Measurements from ENCODE around the gene SETD1B. TPM values are rescaled to one million over a fixed set of nuclear protein-coding genes. Genes with fewer than 3 reads are reported as not detected.

The SETD1B gene
- total and polyA plus RNA-seq, 2 experiments from 2014 or later = 2.5 to 3.8 TPM

DNA sequence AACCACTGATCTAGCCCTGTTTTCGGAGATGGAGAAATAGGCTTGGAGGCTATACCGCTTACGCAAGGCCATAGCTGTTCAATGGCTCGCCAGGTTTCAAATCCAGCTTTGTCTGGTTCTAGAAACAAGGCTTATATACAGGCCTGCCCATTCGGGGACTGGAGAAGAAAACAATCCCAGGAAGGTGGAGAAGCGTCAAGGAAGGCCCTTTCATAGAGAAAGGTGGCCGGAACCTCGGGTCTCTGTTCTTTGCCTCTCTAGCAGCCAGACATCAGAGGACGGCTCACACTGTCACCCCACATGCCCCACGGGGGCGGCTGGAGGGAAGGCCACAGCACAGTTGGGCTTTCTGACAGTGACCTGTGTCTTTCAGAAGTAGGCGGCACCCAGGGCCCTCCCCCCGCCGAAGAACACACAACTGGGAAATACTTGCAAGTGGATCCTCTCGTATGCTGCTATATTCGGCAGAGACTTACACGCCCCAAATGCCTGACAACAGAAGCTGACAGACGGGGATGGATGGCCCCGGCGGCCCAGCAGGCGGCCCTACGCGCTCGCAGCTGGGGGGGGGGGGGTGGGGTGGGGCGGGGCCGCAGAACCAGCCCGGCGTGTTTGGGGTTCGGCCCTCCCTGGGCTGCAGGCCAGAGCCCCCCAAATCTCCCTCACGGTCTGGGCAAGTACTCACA, 4.5 kb upstream of the SETD1B start:
- H3K4me2 ChIP-seq = peak overlapping the region; percentile 96
- 18% methylated on average over 24 of the region's 30 CpGs for WGBS (ENCODE audit: low lambda C conversion rate, missing lambda C conversion rate)
- peaks cover 25% of the 10 kb centered on the region for H4K20me1 ChIP-seq (ENCODE audit: insufficient read depth, poor library complexity, severe bottlenecking)
- H3K79me2 ChIP-seq = peaks cover 62% of the 10 kb centered on the region
- TF ChIP-seq, protein P1, sequence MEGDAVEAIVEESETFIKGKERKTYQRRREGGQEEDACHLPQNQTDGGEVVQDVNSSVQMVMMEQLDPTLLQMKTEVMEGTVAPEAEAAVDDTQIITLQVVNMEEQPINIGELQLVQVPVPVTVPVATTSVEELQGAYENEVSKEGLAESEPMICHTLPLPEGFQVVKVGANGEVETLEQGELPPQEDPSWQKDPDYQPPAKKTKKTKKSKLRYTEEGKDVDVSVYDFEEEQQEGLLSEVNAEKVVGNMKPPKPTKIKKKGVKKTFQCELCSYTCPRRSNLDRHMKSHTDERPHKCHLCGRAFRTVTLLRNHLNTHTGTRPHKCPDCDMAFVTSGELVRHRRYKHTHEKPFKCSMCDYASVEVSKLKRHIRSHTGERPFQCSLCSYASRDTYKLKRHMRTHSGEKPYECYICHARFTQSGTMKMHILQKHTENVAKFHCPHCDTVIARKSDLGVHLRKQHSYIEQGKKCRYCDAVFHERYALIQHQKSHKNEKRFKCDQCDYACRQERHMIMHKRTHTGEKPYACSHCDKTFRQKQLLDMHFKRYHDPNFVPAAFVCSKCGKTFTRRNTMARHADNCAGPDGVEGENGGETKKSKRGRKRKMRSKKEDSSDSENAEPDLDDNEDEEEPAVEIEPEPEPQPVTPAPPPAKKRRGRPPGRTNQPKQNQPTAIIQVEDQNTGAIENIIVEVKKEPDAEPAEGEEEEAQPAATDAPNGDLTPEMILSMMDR (IDR thresholded peaks at IDR 0.05; ENCODE audit: poor library complexity) = no peak
- TF ChIP-seq EZH2phosphoT487 (IDR thresholded peaks at IDR 0.05; ENCODE audit: low read depth, severe bottlenecking, unreplicated experiment) (no peak), EZH2 (IDR thresholded peaks at IDR 0.05; ENCODE audit: borderline replicate concordance) (no peak)
- no peaks in the 10 kb centered on the region for H3K9me3 ChIP-seq (ENCODE audit: low read depth)
- H3K27ac ChIP-seq = peak overlapping the region; percentile 100
- peaks cover 53% of the 10 kb centered on the region for H3K4me1 ChIP-seq (ENCODE audit: insufficient read depth)
- no peaks in the 10 kb centered on the region for H3K9me2 ChIP-seq (replicated peaks; ENCODE audit: insufficient read depth)
- H3K36me3 ChIP-seq (replicated peaks; ENCODE audit: insufficient read depth, low read depth) = no peaks in the 10 kb centered on the region
- H3K4me3 ChIP-seq = peak overlapping the region; percentile 86
- H3K27me3 ChIP-seq = no peaks in the 10 kb centered on the region
- no peak overlapping the region for H2AFZ ChIP-seq
- DNase-seq (ENCODE audit: low spot score) = peak; percentile 85

DNA sequence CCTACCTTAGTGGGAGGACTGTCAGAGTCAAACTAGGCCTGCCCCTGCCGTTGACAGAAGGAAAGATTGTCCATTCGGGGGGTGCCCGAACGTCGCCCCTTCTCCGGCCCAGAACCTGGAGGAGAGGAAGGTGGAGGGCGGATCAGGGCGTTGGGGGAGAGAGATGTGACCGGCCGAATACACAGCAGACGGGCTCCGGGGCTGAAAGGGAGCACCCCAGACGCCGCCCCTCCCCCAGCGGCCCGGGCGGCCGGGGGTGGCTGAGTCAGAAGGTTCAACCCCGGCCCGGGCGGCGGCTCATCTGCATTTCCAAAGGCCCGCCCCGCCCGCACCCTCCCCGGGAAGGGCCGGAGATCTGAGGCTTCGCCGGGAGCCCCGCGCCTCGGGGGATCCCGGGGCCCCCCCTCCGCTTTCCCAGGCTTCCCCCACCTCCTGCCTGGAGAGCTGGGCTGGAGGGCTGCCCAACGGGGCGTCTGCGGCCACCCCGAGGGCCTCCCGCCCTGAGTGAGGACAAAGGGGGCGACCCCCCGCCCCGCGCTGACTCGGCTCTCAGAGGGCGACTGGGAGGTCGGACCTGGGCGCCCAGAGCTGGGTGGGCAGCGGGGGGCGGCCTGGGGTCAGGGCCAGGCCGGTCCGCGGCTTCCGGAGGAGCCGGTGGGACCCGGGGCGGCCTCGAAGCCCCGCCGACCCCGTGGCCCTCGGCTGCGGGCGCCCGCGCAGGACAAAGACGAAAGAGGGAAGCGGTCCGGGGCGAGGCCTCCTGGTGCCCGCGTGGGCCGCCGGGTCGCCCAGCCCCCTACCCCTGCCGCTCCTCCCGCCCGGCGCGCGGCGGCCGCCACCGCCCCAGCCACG, 3.7 kb upstream of the SETD1B start:
- peak overlapping the region; percentile 100 for H3K27ac ChIP-seq
- no peaks in the 10 kb centered on the region for H3K9me2 ChIP-seq (replicated peaks; ENCODE audit: insufficient read depth)
- no peaks in the 10 kb centered on the region for H3K36me3 ChIP-seq (replicated peaks; ENCODE audit: insufficient read depth, low read depth)
- TF ChIP-seq EZH2phosphoT487 (IDR thresholded peaks at IDR 0.05; ENCODE audit: low read depth, severe bottlenecking, unreplicated experiment) (no peak), EZH2 (IDR thresholded peaks at IDR 0.05; ENCODE audit: borderline replicate concordance) (no peak)
- TF ChIP-seq, protein P1 (IDR thresholded peaks at IDR 0.05; ENCODE audit: poor library complexity) = no peak
- peaks cover 47% of the 10 kb centered on the region for H3K4me1 ChIP-seq (ENCODE audit: insufficient read depth)
- WGBS (ENCODE audit: low lambda C conversion rate, missing lambda C conversion rate) = under 1% methylated on average over 36 of the region's 84 CpGs
- H3K4me3 ChIP-seq = peak overlapping the region; percentile 86
- no peak overlapping the region for H2AFZ ChIP-seq
- H3K4me2 ChIP-seq = peak overlapping the region; percentile 96
- no peaks in the 10 kb centered on the region for H3K27me3 ChIP-seq
- H4K20me1 ChIP-seq (ENCODE audit: insufficient read depth, poor library complexity, severe bottlenecking) = peaks cover 25% of the 10 kb centered on the region
- H3K79me2 ChIP-seq = peaks cover 70% of the 10 kb centered on the region
- peak; percentile 95 for DNase-seq (ENCODE audit: low spot score)
- H3K9me3 ChIP-seq (ENCODE audit: low read depth) = no peaks in the 10 kb centered on the region

DNA sequence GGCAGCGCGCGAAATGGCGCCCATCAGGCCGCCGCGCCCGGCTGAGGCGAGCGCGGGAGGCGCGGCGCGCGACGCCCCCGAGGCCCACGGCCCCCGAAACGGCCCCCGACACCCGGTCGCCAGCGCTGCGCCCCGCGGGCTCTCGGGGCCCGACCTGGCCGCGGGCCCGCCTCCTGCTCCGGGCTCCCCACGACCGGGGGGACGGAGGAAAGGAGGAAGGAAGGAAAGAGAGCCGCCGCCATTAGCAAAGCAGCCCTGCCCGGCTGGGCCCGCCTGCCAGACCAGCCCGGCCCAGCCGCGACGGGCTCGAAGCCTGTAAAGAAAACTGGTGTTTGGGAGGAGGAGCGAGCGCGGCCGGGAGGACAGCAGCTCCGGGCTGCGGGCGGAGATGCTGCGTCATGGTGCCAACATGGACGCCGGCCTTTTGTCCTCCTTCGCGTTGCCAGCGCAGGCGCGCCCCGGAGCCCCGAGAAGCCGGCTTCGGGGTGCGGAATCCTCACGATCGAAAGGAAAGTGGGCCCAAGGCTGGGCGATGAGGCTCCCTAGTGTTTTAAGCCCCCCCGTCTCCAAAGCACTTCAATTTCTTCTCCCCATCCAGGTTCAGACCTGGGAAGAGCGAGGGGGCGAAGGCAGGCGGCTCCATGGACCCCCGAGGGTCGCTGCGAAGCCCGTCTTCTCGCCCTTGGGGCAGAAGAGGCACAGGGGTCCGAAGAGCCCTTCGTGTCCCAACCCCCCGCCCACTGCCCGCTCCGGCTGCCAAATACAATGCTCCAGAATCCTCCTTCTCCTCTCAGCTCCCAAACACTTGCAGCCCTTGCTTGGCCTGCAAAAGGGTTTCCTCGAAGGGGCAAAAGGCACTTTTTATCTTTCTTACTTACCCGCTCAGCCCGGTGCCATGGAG, 2.9 kb upstream of the SETD1B start:
- Histone ChIP-seq H3K79me2 (peaks cover 70% of the 10 kb centered on the region), H3K4me2 (peak overlapping the region; percentile 96), H3K4me3 (peak overlapping the region; percentile 30), H4K20me1 (ENCODE audit: insufficient read depth, poor library complexity, severe bottlenecking) (peaks cover 25% of the 10 kb centered on the region), H3K4me1 (ENCODE audit: insufficient read depth) (peaks cover 43% of the 10 kb centered on the region), H3K9me3 (ENCODE audit: low read depth) (no peaks in the 10 kb centered on the region), H3K36me3 (replicated peaks; ENCODE audit: insufficient read depth, low read depth) (no peaks in the 10 kb centered on the region), H3K27ac (peak overlapping the region; percentile 100), H3K9me2 (replicated peaks; ENCODE audit: insufficient read depth) (no peaks in the 10 kb centered on the region), H3K27me3 (no peaks in the 10 kb centered on the region), H2AFZ (no peak overlapping the region)
- peak; percentile 88 for DNase-seq (ENCODE audit: low spot score)
- WGBS (ENCODE audit: low lambda C conversion rate, missing lambda C conversion rate) = 1% methylated on average over 48 of the region's 86 CpGs
- TF ChIP-seq EZH2 (IDR thresholded peaks at IDR 0.05; ENCODE audit: borderline replicate concordance) (no peak), EZH2phosphoT487 (IDR thresholded peaks at IDR 0.05; ENCODE audit: low read depth, severe bottlenecking, unreplicated experiment) (no peak)
- TF ChIP-seq, protein P1 (IDR thresholded peaks at IDR 0.05; ENCODE audit: poor library complexity) = no peak
